OCI-LY3 (cell line): ENCODE results near the gene PUS7.

ENCODE experiments used
- H2AFZ ChIP-seq: fragments of 200-600, 300-600 bp; shearing (Covaris generic); 2 replicates; pipeline ENCODE4 v1.6.0; 2014; ENCODE audit warnings: antibody characterized with exemption, low read depth, low read length
- H3K27ac ChIP-seq: fragments of 200-600, 300-600 bp; sonication (generic); 2 replicates; pipeline ENCODE4 v1.5.1; 2014; ENCODE audit warnings: mild to moderate bottlenecking, low read length, moderate library complexity, mixed read lengths
- H3K27me3 ChIP-seq: fragments of 200-600, 300-600 bp; sonication (generic); 2 replicates; pipeline ENCODE4 v1.6.1; 2014; ENCODE audit warnings: low read depth, low read length, mixed read lengths
- H3K36me3 ChIP-seq: fragments of 200-600, 300-600 bp; sonication (generic); replicated peaks from 2 replicates; pipeline ENCODE3; 2014; ENCODE audit warnings: low read depth, low read length, mixed read lengths
- H3K4me1 ChIP-seq: fragments of 300-600, 200-600 bp; sonication (generic); 2 replicates; pipeline ENCODE4 v1.6.1; 2014; ENCODE audit warnings: low read length, mixed read lengths
- H3K4me2 ChIP-seq: fragments of 200-600, 300-600 bp; sonication (generic); 2 replicates; pipeline ENCODE4 v1.6.1; 2014; ENCODE audit warnings: low read length, mixed read lengths
- H3K4me3 ChIP-seq: fragments of 300-600, 200-600 bp; sonication (generic); 2 replicates; pipeline ENCODE4 v1.5.1; 2014; ENCODE audit warnings: antibody characterized with exemption, mild to moderate bottlenecking, low read length, moderate library complexity
- H3K79me2 ChIP-seq: fragments of 300-600, 200-600 bp; shearing (Covaris generic); 2 replicates; pipeline ENCODE4 v1.6.1; 2014; ENCODE audit warnings: mild to moderate bottlenecking, low read length, mixed read lengths
- H3K9ac ChIP-seq: fragments of 300-600, 200-600 bp; shearing (Covaris generic); 2 replicates; pipeline ENCODE4 v1.6.0; 2014; ENCODE audit warnings: mild to moderate bottlenecking, low read length, moderate library complexity
- H3K9me3 ChIP-seq: fragments of 200-600, 300-600 bp; shearing (Covaris generic); 2 replicates; pipeline ENCODE4 v1.6.1; 2014; ENCODE audit warnings: low read length, mixed read lengths; ENCODE audit not compliant: insufficient read depth
- H4K20me1 ChIP-seq: fragments of 200-600, 300-600 bp; sonication (generic); 2 replicates; pipeline ENCODE4 v1.6.1; 2016; ENCODE audit warnings: low read length, mixed read lengths; ENCODE audit not compliant: insufficient read depth
- EZH2phosphoT487 ChIP-seq: fragments of 200-600 bp; shearing (Covaris generic); IDR thresholded peaks from 2 replicates; pipeline ENCODE4 v1.6.1; 2018; ENCODE audit warnings: antibody characterized with exemption, mixed run types, low read depth
- TF ChIP-seq, protein P1 (sequence below): fragments of 200-600, 300-600 bp; sonication (generic); IDR thresholded peaks from 2 replicates; pipeline ENCODE4 v1.5.1; 2014; ENCODE audit warnings: antibody characterized with exemption, low read length, low read depth

PUS7 gene

DNA sequence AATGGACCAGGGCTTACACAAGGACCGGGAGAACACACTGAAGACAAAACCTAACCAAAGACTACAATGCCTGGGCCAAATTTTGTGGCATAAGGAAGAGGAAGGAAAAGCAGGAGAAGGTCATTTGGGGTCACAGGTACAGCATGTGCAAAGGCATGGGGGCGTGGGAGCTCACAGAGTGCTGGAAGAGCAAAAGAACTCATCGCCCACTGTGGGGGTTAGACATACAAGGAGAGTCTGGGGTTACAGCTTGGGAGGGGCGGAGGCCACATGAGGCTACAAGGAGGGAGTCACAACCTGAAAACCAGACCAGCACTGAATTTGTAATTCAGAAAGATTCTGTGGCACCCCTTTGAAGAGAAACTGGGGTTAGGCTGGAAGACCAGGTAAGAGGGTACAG, 9.7 kb downstream of the PUS7 start:
- Histone ChIP-seq H3K4me3 (no peak overlapping the region), H4K20me1 (peaks cover 5% of the 10 kb centered on the region; the same call in 1 of the 2 replicates), H3K79me2 (peaks cover 85% of the 10 kb centered on the region), H3K4me1 (peaks cover 7% of the 10 kb centered on the region), H3K4me2 (no peak overlapping the region), H3K9ac (no peak overlapping the region), H3K36me3 (peaks cover 14% of the 10 kb centered on the region), H2AFZ (no peak overlapping the region), H3K27ac (no peak overlapping the region), H3K9me3 (no peaks in the 10 kb centered on the region), H3K27me3 (no peaks in the 10 kb centered on the region)
- no peak for TF ChIP-seq EZH2phosphoT487
- TF ChIP-seq, protein P1, sequence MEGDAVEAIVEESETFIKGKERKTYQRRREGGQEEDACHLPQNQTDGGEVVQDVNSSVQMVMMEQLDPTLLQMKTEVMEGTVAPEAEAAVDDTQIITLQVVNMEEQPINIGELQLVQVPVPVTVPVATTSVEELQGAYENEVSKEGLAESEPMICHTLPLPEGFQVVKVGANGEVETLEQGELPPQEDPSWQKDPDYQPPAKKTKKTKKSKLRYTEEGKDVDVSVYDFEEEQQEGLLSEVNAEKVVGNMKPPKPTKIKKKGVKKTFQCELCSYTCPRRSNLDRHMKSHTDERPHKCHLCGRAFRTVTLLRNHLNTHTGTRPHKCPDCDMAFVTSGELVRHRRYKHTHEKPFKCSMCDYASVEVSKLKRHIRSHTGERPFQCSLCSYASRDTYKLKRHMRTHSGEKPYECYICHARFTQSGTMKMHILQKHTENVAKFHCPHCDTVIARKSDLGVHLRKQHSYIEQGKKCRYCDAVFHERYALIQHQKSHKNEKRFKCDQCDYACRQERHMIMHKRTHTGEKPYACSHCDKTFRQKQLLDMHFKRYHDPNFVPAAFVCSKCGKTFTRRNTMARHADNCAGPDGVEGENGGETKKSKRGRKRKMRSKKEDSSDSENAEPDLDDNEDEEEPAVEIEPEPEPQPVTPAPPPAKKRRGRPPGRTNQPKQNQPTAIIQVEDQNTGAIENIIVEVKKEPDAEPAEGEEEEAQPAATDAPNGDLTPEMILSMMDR = no peak

DNA sequence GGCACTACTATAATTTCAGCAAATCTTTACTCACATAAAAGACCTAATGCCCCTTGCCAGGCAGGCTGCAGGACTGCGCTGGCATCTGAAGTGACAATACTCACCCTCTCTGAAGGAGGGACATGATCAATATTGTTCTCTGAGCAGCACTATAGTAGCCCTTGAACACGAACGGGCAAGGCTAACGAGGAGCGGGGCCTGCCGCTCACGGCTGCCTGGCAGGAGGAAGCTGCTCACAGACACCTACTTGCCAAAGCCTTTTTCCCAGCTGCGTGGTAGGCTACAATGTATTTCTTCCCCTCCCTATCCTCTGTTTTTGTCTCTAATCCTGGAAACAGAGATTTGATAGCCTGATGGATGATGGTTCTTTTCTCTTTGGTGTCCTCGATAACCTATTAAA, 19.9 kb downstream of the PUS7 start:
- Histone ChIP-seq H2AFZ (no peak overlapping the region), H3K9ac (no peak overlapping the region), H3K27ac (no peak overlapping the region), H4K20me1 (no peaks in the 10 kb centered on the region), H3K4me2 (no peak overlapping the region), H3K4me3 (no peak overlapping the region), H3K36me3 (peaks cover 44% of the 10 kb centered on the region), H3K27me3 (no peaks in the 10 kb centered on the region), H3K79me2 (peaks cover 4% of the 10 kb centered on the region; the same call in 1 of the 2 replicates), H3K9me3 (no peaks in the 10 kb centered on the region), H3K4me1 (no peaks in the 10 kb centered on the region)
- TF ChIP-seq, protein P1 = no peak
- no peak for TF ChIP-seq EZH2phosphoT487

DNA sequence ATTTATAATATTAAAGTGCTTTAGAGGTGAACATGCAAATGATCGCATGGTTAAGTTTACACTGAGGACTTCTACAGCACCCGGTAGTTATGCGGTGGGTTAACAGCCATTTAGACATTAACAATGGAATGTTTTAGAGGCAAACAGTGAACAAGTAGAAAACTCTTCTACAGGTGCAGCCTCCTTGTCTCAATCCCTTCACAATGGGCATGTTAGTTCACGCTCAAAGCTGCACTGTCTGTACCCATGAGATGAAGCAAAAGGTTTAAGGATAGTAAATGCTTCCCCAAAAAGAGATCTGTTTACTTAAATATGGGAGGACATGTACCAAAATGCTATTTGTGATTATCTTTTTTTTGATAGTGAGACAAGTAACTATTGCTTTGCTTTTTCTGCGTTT, 25.1 kb downstream of the PUS7 start:
- no peak overlapping the region for H3K4me2 ChIP-seq

DNA sequence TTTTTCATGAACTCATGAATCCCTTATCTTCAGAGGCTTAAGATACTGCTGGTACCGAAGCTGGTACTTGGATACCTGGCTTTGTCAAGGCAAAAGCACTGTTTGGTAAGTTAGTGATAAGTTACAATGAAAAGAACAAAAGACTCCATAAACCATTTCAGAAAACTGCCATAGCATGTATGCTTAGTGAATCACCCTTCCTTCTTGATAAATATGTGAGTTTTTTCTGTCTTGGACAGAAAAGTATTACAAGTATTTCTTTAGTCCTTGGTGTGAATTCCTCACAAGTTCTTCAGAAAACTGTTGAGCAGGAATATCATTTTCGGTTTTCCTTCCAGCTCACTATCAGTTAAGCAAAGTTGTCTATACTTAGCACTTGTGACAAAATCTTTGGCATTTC, 25.6 kb downstream of the PUS7 start:
- Histone ChIP-seq H3K27ac (no peak overlapping the region), H3K4me1 (no peaks in the 10 kb centered on the region), H3K79me2 (no peaks in the 10 kb centered on the region; the same call in 1 of the 2 replicates), H3K27me3 (no peaks in the 10 kb centered on the region), H3K9ac (no peak overlapping the region), H3K4me3 (no peak overlapping the region), H4K20me1 (no peaks in the 10 kb centered on the region), H3K9me3 (no peaks in the 10 kb centered on the region), H3K36me3 (peaks cover 36% of the 10 kb centered on the region), H3K4me2 (no peak overlapping the region), H2AFZ (no peak overlapping the region)
- TF ChIP-seq EZH2phosphoT487 = no peak
- TF ChIP-seq, protein P1 = no peak

More for the DNA sequence above, 25.1 kb downstream of the PUS7 start:
- no peak overlapping the region for H3K9ac ChIP-seq
- TF ChIP-seq, protein P1 = no peak
- no peak for TF ChIP-seq EZH2phosphoT487
- H3K79me2 ChIP-seq = no peaks in the 10 kb centered on the region; the same call in 1 of the 2 replicates
- H3K27me3 ChIP-seq = no peaks in the 10 kb centered on the region
- H3K4me3 ChIP-seq = no peak overlapping the region
- no peaks in the 10 kb centered on the region for H4K20me1 ChIP-seq
- no peaks in the 10 kb centered on the region for H3K9me3 ChIP-seq
- no peaks in the 10 kb centered on the region for H3K4me1 ChIP-seq
- peaks cover 37% of the 10 kb centered on the region for H3K36me3 ChIP-seq
- H2AFZ ChIP-seq = no peak overlapping the region
- H3K27ac ChIP-seq = no peak overlapping the region
